Activated T-helper 9 cell treated with anti-CD3 and anti-CD28 coated beads, Interleukin-2, amount 50 U/mL, for 16 hours (primary cell): Measurements from ENCODE around the gene HTT.

Experiments
- DNase-seq: peaks from one replicate; pipeline ENCODE4 v3.0.0-alpha.2; 2020; ENCODE audit warnings: low read depth

HTT gene

GRCh38 chr4:3291969-3292570 lies 217.6 kb downstream of the HTT start:
- DNase-seq: no peak

- DNase-seq: peak; percentile 83
These were observed 218.3 kb downstream of the HTT start, which contains the start of gene RGS12 for GRCh38 chr4:3292571-3293400. Gene RGS12 (plus strand): TSS chr4:3293021. CDS start chr4:3316171, 23,150 bp downstream.
